Endodermal cell (in vitro differentiated cells): ENCODE measurements around the gene SLC19A1. TPM values are rescaled to one million over a fixed set of nuclear protein-coding genes. Genes with fewer than 3 reads are reported as not detected.

Experiments used
- DNase-seq: peaks from one replicate; pipeline ENCODE4 v3.0.0-alpha.2; 2017
- H3K27ac ChIP-seq: 2 replicates; pipeline ENCODE4 v1.5.1; 2013; ENCODE audit warnings: mild to moderate bottlenecking, low read depth, low read length, moderate library complexity
- H3K27me3 ChIP-seq: 2 replicates; pipeline ENCODE4 v1.6.1; 2013; ENCODE audit warnings: mild to moderate bottlenecking, low read length, moderate library complexity; ENCODE audit not compliant: insufficient read depth, control insufficient read depth, poor library complexity, severe bottlenecking
- H3K36me3 ChIP-seq: 2 replicates; pipeline ENCODE4 v1.7.0; 2013; ENCODE audit warnings: mild to moderate bottlenecking, low read length, moderate library complexity; ENCODE audit not compliant: control insufficient read depth, insufficient read depth
- H3K4me1 ChIP-seq: one replicate; pipeline ENCODE4 v1.7.0; 2013; ENCODE audit warnings: low read length; ENCODE audit not compliant: control insufficient read depth, insufficient read depth
- H3K4me3 ChIP-seq: 2 replicates; pipeline ENCODE4 v1.5.1; 2013; ENCODE audit warnings: mild to moderate bottlenecking, low read length, moderate library complexity
- H3K9ac ChIP-seq: 2 replicates; pipeline ENCODE4 v1.6.1; 2013; ENCODE audit warnings: mild to moderate bottlenecking, low read length, moderate library complexity; ENCODE audit not compliant: poor library complexity, severe bottlenecking; ENCODE audit errors: extremely low read depth
- H3K9me3 ChIP-seq: 2 replicates; pipeline ENCODE4 v1.6.1; 2013; ENCODE audit warnings: mild to moderate bottlenecking, low read length, moderate library complexity; ENCODE audit not compliant: control insufficient read depth
- H3K27ac Mint-ChIP-seq: 2 replicates; pipeline ENCODE4 v1.8.0; 2020; ENCODE audit warnings: mixed read lengths
- H3K27me3 Mint-ChIP-seq: 2 replicates; pipeline ENCODE4 v1.8.0; 2021; ENCODE audit warnings: mild to moderate bottlenecking, mixed read lengths; ENCODE audit not compliant: insufficient read depth
- H3K36me3 Mint-ChIP-seq: 2 replicates; pipeline ENCODE4 v1.8.0; 2020; ENCODE audit warnings: low read depth, mixed read lengths
- H3K4me1 Mint-ChIP-seq: 2 replicates; pipeline ENCODE4 v1.8.0; 2020; ENCODE audit warnings: mixed read lengths
- H3K4me3 Mint-ChIP-seq: 2 replicates; pipeline ENCODE4 v1.8.0; 2020; ENCODE audit warnings: mild to moderate bottlenecking, moderate library complexity, mixed read lengths
- H3K9me3 Mint-ChIP-seq: 2 replicates; pipeline ENCODE4 v1.8.0; 2020; ENCODE audit warnings: mild to moderate bottlenecking, mixed read lengths
- CTCF ChIP-seq: fragments of 200-600 bp; sonication (generic); conservative IDR thresholded peaks from 2 replicates; pipeline ENCODE4 v1.5.0; 2021; ENCODE audit warnings: antibody characterized with exemption, mild to moderate bottlenecking
- WGBS, 2 experiments: methylation state at CpG; one replicate each; pipeline versions ENCODE4 v1.1.5 to v1.1.7; 2013; ENCODE audit warnings: missing lambda C conversion rate in 2 of 2, mixed read lengths in 1 of 2; ENCODE audit not compliant: insufficient coverage in 1 of 2, insufficient read length in 1 of 2; 5-methylcytosine and 5-hydroxymethylcytosine counted together
- total RNA-seq, 2 donors: library from RNA; stranded (reverse); fragmentation: NEBNext Ultra II Directional in 1 of 2; extraction: Animal tissue kit (Norgen Biotek cat#: 25700) in 1 of 2; gene quantifications; 2 replicates in 1 of 2; 3 replicates in 1 of 2; pipeline ENCODE4 v1.2.1, GENCODE V29; 2021

The SLC19A1 gene
- total RNA-seq, 2 donors from 2014 or later: 28.8 to 29.4 TPM

DNA sequence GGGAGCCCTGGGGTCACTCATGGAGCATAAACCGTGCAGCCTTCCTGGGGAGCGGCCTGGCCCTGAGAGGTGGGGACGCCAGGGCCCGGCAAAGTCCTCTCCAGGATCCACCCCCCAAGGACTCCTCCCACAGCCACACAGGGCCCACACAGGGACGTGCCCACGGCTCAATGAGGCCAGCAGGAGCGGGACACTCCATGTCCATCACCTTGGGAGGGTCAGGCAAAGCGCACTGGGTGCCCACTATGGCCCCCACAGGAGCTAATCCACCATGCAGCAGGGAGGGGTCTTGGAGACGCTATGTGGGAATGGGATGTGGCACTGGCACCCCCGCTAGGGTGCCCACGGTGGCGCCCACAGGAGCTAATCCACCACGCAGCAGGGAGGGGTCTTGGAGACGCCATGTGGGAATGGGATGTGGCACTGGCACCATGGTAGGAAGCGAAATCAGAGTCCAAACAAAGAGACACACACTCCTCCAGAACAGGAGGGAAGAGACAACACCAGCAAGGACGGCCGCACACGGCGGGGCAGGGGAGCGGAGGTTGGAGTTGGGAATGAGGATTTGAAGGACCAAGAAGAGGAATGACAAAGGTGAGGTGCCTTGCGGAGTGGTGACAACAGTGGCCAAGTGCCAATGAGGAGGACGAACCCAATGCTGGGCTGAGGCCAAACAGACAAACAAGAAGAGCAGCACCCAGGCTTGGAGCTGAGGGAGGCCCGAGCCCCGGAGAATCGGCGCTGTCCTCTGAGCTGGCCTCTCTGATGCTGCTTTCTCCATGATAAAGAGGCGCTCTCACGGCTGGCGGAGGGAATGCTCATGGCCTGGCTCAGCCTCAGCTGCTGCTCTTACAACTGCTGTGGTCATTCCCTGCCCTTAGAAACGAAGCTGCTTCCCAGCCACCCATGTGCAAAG is 18.1 kb upstream of the SLC19A1 start:
- Mint-ChIP-seq H3K27me3 (peaks cover 18% of the 10 kb centered on the region), H3K4me3 (no peak overlapping the region), H3K36me3 (no peaks in the 10 kb centered on the region), H3K27ac (no peak overlapping the region), H3K9me3 (peaks cover 7% of the 10 kb centered on the region), H3K4me1 (no peaks in the 10 kb centered on the region)
- WGBS, 2 experiments: 86 to 89% methylated on average over 20 to 30 of the region's 30 CpGs
- Histone ChIP-seq H3K27ac (no peak overlapping the region), H3K9me3 (peaks cover 20% of the 10 kb centered on the region), H3K9ac (no peak overlapping the region), H3K4me1 (no peaks in the 10 kb centered on the region), H3K4me3 (no peak overlapping the region), H3K27me3 (no peaks in the 10 kb centered on the region), H3K36me3 (no peaks in the 10 kb centered on the region)
- TF ChIP-seq CTCF: no peak
- peak; percentile 43 for DNase-seq

GRCh38 chr21:45559216-45560105 is 17.2 kb upstream of the SLC19A1 start:
- H3K36me3 Mint-ChIP-seq: no peaks in the 10 kb centered on the region
- H3K36me3 ChIP-seq: no peaks in the 10 kb centered on the region
- no peak overlapping the region for H3K9ac ChIP-seq
- H3K27ac ChIP-seq: no peak overlapping the region
- no peaks in the 10 kb centered on the region for H3K4me1 Mint-ChIP-seq
- H3K9me3 Mint-ChIP-seq: peaks cover 7% of the 10 kb centered on the region
- no peak overlapping the region for H3K4me3 ChIP-seq
- peaks cover 14% of the 10 kb centered on the region for H3K9me3 ChIP-seq
- no peaks in the 10 kb centered on the region for H3K27me3 ChIP-seq
- DNase-seq: peak; percentile 41
- 87 to 89% methylated on average over 29 of the region's 29 CpGs for WGBS, 2 experiments
- H3K27ac Mint-ChIP-seq: no peak overlapping the region
- no peak overlapping the region for H3K4me3 Mint-ChIP-seq
- no peaks in the 10 kb centered on the region for H3K4me1 ChIP-seq
- no peak for TF ChIP-seq CTCF
- peaks cover 20% of the 10 kb centered on the region for H3K27me3 Mint-ChIP-seq

GRCh38 chr21:45558044-45558721 is 15.9 kb upstream of the SLC19A1 start:
- Histone ChIP-seq H3K27ac (no peak overlapping the region), H3K36me3 (no peaks in the 10 kb centered on the region), H3K27me3 (no peaks in the 10 kb centered on the region), H3K4me1 (no peaks in the 10 kb centered on the region), H3K4me3 (no peak overlapping the region), H3K9ac (no peak overlapping the region), H3K9me3 (peaks cover 5% of the 10 kb centered on the region)
- TF ChIP-seq CTCF: no peak
- Mint-ChIP-seq H3K4me1 (no peaks in the 10 kb centered on the region), H3K9me3 (no peaks in the 10 kb centered on the region), H3K36me3 (no peaks in the 10 kb centered on the region), H3K27ac (peak overlapping the region; percentile 56), H3K27me3 (peaks cover 15% of the 10 kb centered on the region), H3K4me3 (no peak overlapping the region)
- DNase-seq: peak; percentile 28
- 91 to 97% methylated on average over 18 to 26 of the region's 26 CpGs for WGBS, 2 experiments
